Neural cell (in vitro differentiated cells): Measurements from ENCODE around the gene HTD2. TPM values are rescaled to one million over a fixed set of nuclear protein-coding genes. Genes with fewer than 3 reads are reported as not detected.
"Not testable (repeated sequence)": the region's sequence is repeated elsewhere in the genome, so short reads cannot be mapped to it uniquely, and the experiment has no call there.

ENCODE experiments used
- H2AFZ ChIP-seq: fragments of 200-600, 300-800 bp; sonication (generic), shearing (Covaris generic); 2 replicates; pipeline ENCODE4 v1.6.0; 2014; ENCODE audit warnings: low read depth, mild to moderate bottlenecking, antibody characterized with exemption, low read length, moderate library complexity
- H3F3A ChIP-seq: fragments of 200-600 bp; shearing (Covaris generic); 2 replicates; pipeline ENCODE4 v1.6.1; 2016; ENCODE audit warnings: mild to moderate bottlenecking, moderate library complexity, mixed read lengths, antibody characterized with exemption, low read length; ENCODE audit not compliant: insufficient read depth, poor library complexity, severe bottlenecking
- H3K27ac ChIP-seq: fragments of 200-600, 300-800 bp; sonication (generic), shearing (Covaris generic); 2 replicates; pipeline ENCODE4 v1.5.1; 2014; ENCODE audit warnings: mild to moderate bottlenecking, low read length, moderate library complexity
- H3K27me3 ChIP-seq: fragments of 300-800, 200-600 bp; sonication (generic), shearing (Covaris generic); 2 replicates; pipeline ENCODE4 v1.6.0; 2014; ENCODE audit warnings: mild to moderate bottlenecking, low read depth, low read length, moderate library complexity; ENCODE audit not compliant: insufficient read depth
- H3K36me3 ChIP-seq: fragments of 300-800, 200-600 bp; sonication (generic), shearing (Covaris generic); 2 replicates; pipeline ENCODE4 v1.5.1; 2014; ENCODE audit warnings: mild to moderate bottlenecking, antibody characterized with exemption, low read length, moderate library complexity; ENCODE audit not compliant: insufficient read depth
- H3K4me2 ChIP-seq: fragments of 300-800, 200-600 bp; sonication (generic), shearing (Covaris generic); 2 replicates; pipeline ENCODE4 v1.6.0; 2014; ENCODE audit warnings: mild to moderate bottlenecking, low read length
- H3K4me3 ChIP-seq: fragments of 300-800, 200-600 bp; sonication (generic), shearing (Covaris generic); 2 replicates; pipeline ENCODE4 v1.5.1; 2014; ENCODE audit warnings: mild to moderate bottlenecking, low read length, moderate library complexity
- H3K79me2 ChIP-seq: fragments of 200-600 bp; shearing (Covaris generic); replicated peaks from 2 replicates; pipeline ENCODE4 v1.6.0; 2014; ENCODE audit warnings: mild to moderate bottlenecking, low read length, moderate library complexity; ENCODE audit not compliant: insufficient read depth
- H3K9ac ChIP-seq: fragments of 300-800, 200-600 bp; sonication (generic), shearing (Covaris generic); 2 replicates; pipeline ENCODE4 v1.6.1; 2016; ENCODE audit warnings: mild to moderate bottlenecking, low read length, mixed read lengths
- H3K9me2 ChIP-seq: fragments of 200-600 bp; shearing (Covaris generic); 2 replicates; pipeline ENCODE4 v1.6.1; 2016; ENCODE audit warnings: mild to moderate bottlenecking, low read length, mixed read lengths; ENCODE audit not compliant: insufficient read depth
- H3K9me3 ChIP-seq: fragments of 200-600, 300-800 bp; sonication (generic), shearing (Covaris generic); 2 replicates; pipeline ENCODE4 v1.6.1; 2016; ENCODE audit warnings: mild to moderate bottlenecking, mixed run types, low read length, moderate library complexity, mixed read lengths
- H4K20me1 ChIP-seq: fragments of 200-600 bp; shearing (Covaris generic); 2 replicates; pipeline ENCODE4 v1.6.1; 2016; ENCODE audit warnings: mild to moderate bottlenecking, mixed run types; ENCODE audit not compliant: insufficient read depth
- CTCF ChIP-seq: fragments of 450-650 bp; IDR thresholded peaks from 2 replicates; pipeline ENCODE4 v1.5.1; 2014; ENCODE audit warnings: antibody characterized with exemption, mild to moderate bottlenecking, moderate library complexity; ENCODE audit not compliant: poor library complexity, severe bottlenecking
- EP300 ChIP-seq: fragments of 450-650 bp; conservative IDR thresholded peaks from 2 replicates; pipeline ENCODE4 v1.6.1; 2014; ENCODE audit warnings: antibody characterized with exemption, mild to moderate bottlenecking, moderate library complexity; ENCODE audit not compliant: poor library complexity, severe bottlenecking
- EZH2 ChIP-seq: fragments of 200-600, 300-800 bp; shearing (Covaris generic), sonication (generic); IDR thresholded peaks from 2 replicates; pipeline ENCODE4 v1.6.1; 2014; ENCODE audit warnings: antibody characterized with exemption, low read length, borderline replicate concordance, mild to moderate bottlenecking; ENCODE audit not compliant: insufficient read depth, poor library complexity, severe bottlenecking
- MXI1 ChIP-seq: fragments of 450-650 bp; conservative IDR thresholded peaks from 2 replicates; pipeline ENCODE4 v1.6.1; 2014; ENCODE audit warnings: antibody characterized with exemption, mild to moderate bottlenecking; ENCODE audit not compliant: poor library complexity, severe bottlenecking
- POLR2AphosphoS5 ChIP-seq: IDR thresholded peaks from 2 replicates; pipeline ENCODE4 v1.6.1; 2012
- RAD21 ChIP-seq: fragments of 450-650 bp; conservative IDR thresholded peaks from 2 replicates; pipeline ENCODE4 v1.6.1; 2014; ENCODE audit warnings: antibody characterized with exemption, mild to moderate bottlenecking, moderate library complexity
- REST ChIP-seq: IDR thresholded peaks from 2 replicates; pipeline ENCODE4 v1.6.1; 2012; ENCODE audit warnings: borderline replicate concordance
- SMC3 ChIP-seq: fragments of 450-650 bp; conservative IDR thresholded peaks from 2 replicates; pipeline ENCODE4 v1.6.1; 2014; ENCODE audit warnings: antibody characterized with exemption, mild to moderate bottlenecking, moderate library complexity; ENCODE audit not compliant: poor library complexity
- polyA plus RNA-seq: library from polyadenylated mRNA; depleted of rRNA; stranded (reverse); fragments of >200 nt; gene quantifications from 2 replicates; pipeline ENCODE4 v1.2.3, GENCODE V29; 2014

HTD2 gene
- polyA plus RNA-seq, 1 donor from 2014 or later: 19.0 TPM

- no peak overlapping the region for H3K27ac ChIP-seq
- H4K20me1 ChIP-seq: no peaks in the 10 kb centered on the region
- no peaks in the 10 kb centered on the region for H3K9me2 ChIP-seq
- no peaks in the 10 kb centered on the region for H3K79me2 ChIP-seq
- H2AFZ ChIP-seq: no peak overlapping the region
- H3K4me3 ChIP-seq: no peak overlapping the region
- no peaks in the 10 kb centered on the region for H3K36me3 ChIP-seq
- TF ChIP-seq EP300: no peak
- H3K27me3 ChIP-seq: no peaks in the 10 kb centered on the region
- H3K4me2 ChIP-seq: no peak overlapping the region
- no peak overlapping the region for H3K9ac ChIP-seq
- no peaks in the 10 kb centered on the region for H3F3A ChIP-seq
- no peaks in the 10 kb centered on the region for H3K9me3 ChIP-seq
Observed at GRCh38 chr3:58266577-58266976, 39.7 kb upstream of the HTD2 start.

- not testable (repeated sequence) for H3K9ac ChIP-seq, H3K36me3 ChIP-seq, H3K27me3 ChIP-seq, H3K9me3 ChIP-seq, H2AFZ ChIP-seq, H3K79me2 ChIP-seq, H4K20me1 ChIP-seq, H3K4me2 ChIP-seq, H3K9me2 ChIP-seq, H3K27ac ChIP-seq, H3K4me3 ChIP-seq, H3F3A ChIP-seq
Observed at GRCh38 chr3:58267543-58267942, 38.8 kb upstream of the HTD2 start.

- H2AFZ ChIP-seq: no peak overlapping the region
- H3K27ac ChIP-seq: no peak overlapping the region
- H3K27me3 ChIP-seq: no peaks in the 10 kb centered on the region
- no peaks in the 10 kb centered on the region for H4K20me1 ChIP-seq
- no peaks in the 10 kb centered on the region for H3K79me2 ChIP-seq
- no peak overlapping the region for H3K4me2 ChIP-seq
- H3K9me2 ChIP-seq: no peaks in the 10 kb centered on the region
- TF ChIP-seq REST (no peak), CTCF (no peak), EZH2 (no peak)
- H3K9me3 ChIP-seq: no peaks in the 10 kb centered on the region
- H3K4me3 ChIP-seq: no peak overlapping the region
- H3K9ac ChIP-seq: no peak overlapping the region
- H3K36me3 ChIP-seq: no peaks in the 10 kb centered on the region
- H3F3A ChIP-seq: no peaks in the 10 kb centered on the region
Observed at GRCh38 chr3:58269356-58269755, 37.0 kb upstream of the HTD2 start.

DNA sequence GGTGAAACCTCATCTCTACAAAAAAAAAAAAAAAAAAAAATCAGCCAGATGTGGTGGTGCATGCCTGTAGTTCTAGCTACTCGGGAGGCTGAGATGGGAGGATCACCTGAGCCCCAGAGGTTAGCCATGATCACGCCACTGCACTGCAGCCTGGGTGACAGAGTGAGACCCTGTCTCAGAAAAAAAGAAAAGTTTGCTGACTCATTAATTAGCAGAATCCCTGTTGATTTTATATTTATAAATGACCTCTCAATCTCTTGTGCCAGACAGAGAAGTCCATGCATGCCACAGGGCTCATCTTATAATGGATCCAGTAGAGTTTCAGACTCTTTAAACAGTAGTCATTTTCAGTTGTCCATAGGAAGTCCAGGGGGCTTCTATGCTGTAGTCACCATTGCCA, 35.8 kb upstream of the HTD2 start:
- no peak overlapping the region for H3K4me3 ChIP-seq
- H3K9me2 ChIP-seq: no peaks in the 10 kb centered on the region
- H3K4me2 ChIP-seq: no peak overlapping the region
- H2AFZ ChIP-seq: no peak overlapping the region
- no peaks in the 10 kb centered on the region for H3K36me3 ChIP-seq
- H3F3A ChIP-seq: no peaks in the 10 kb centered on the region
- no peaks in the 10 kb centered on the region for H3K79me2 ChIP-seq
- no peaks in the 10 kb centered on the region for H4K20me1 ChIP-seq
- H3K27ac ChIP-seq: no peak overlapping the region
- H3K9ac ChIP-seq: no peak overlapping the region
- no peaks in the 10 kb centered on the region for H3K9me3 ChIP-seq
- H3K27me3 ChIP-seq: no peaks in the 10 kb centered on the region
- TF ChIP-seq EP300: no peak
- no peak for TF ChIP-seq POLR2AphosphoS5
- TF ChIP-seq EZH2: no peak
- no peak for TF ChIP-seq SMC3
- no peak for TF ChIP-seq RAD21
- TF ChIP-seq CTCF: no peak
- TF ChIP-seq MXI1: no peak
